Subcutaneous adipose tissue (tissue), 4 donors: ENCODE measurements around the gene HSBP1. TPM values are rescaled to one million over a fixed set of nuclear protein-coding genes. Genes with fewer than 3 reads are reported as not detected.

Experiments used
- total RNA-seq, 4 donors: library from RNA; depleted of rRNA; stranded (reverse); fragments of >200 nt; gene quantifications; one replicate each; pipeline ENCODE4 v1.1.0, GENCODE V29; 2016
- TF ChIP-seq, protein P1 (sequence below): fragments of 450-650 bp; IDR thresholded peaks from one replicate; pipeline ENCODE4 v1.5.1; 2016; ENCODE audit warnings: low read depth, mild to moderate bottlenecking, control low read depth, antibody characterized with exemption, moderate library complexity

HSBP1 gene
- total RNA-seq, 4 donors from 2014 or later, result 4.9 to 29.5 (median 13.1) TPM

DNA sequence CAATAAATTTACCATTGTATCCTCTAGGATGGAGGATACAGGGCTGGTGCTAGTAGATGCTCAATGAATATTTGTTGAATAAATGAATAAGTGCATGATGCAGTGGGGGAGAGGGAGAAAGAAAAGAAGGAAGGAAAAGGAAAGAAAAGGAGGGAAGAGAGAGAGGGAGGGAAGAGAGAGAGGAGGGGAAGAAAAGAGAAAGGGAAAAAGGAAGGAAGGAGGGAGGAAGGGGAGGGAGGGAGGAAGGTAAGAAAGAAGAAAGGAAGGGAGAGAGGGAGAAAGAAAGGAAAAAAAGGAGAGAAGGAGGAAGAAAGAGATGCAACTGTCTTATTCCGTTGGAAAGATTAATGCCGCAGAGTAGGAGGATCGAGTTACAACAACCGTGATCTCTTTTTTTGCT lies 30.4 kb downstream of the HSBP1 start:
- TF ChIP-seq, protein P1, sequence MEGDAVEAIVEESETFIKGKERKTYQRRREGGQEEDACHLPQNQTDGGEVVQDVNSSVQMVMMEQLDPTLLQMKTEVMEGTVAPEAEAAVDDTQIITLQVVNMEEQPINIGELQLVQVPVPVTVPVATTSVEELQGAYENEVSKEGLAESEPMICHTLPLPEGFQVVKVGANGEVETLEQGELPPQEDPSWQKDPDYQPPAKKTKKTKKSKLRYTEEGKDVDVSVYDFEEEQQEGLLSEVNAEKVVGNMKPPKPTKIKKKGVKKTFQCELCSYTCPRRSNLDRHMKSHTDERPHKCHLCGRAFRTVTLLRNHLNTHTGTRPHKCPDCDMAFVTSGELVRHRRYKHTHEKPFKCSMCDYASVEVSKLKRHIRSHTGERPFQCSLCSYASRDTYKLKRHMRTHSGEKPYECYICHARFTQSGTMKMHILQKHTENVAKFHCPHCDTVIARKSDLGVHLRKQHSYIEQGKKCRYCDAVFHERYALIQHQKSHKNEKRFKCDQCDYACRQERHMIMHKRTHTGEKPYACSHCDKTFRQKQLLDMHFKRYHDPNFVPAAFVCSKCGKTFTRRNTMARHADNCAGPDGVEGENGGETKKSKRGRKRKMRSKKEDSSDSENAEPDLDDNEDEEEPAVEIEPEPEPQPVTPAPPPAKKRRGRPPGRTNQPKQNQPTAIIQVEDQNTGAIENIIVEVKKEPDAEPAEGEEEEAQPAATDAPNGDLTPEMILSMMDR, result no peak

DNA sequence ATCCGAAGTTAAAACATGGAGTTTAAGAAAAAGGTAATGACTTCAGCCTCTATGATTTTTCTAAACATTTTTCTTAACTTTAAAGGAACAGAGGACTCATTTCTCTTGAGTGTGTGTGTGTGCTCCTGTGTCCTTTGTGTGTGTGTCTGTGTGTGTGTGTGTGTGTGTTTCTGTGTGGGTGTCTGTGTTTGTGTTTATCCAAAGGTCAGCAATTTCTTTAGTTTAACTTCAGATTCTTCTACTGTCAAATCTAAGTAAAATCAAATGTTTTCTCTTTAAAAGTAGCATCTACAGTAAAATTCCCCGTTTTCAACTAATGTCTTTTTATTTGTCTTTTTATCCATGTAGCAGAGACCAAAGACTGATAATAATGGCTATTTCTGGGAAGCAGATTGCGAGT lies 31.8 kb downstream of the HSBP1 start:
- TF ChIP-seq, protein P1, result no peak

DNA sequence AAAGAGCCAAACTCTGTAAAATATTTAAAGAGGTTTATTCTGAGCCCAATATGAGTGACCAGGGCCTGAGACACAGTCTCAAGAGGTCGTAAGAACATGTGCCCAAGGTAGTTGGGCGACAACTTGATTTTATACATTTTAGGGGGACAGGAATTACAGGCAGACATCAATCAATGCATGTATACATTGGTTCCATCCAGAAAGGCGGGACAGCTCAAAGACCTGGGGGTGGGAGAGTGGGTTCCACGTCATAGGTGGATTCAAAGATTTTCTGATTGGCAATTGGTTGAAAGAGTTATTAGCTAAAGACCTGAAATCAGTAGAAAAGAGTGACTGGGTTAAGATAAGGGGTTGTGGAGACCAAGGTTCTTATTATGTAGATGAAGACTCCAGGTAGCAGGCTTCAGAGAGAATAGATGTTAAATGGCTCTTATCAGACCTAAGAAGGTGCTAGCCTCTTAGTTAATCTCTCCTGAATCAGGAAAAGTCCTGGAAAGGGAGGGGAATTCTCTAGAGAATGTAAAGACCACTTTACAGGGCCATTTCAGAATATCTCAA lies 32.4 kb downstream of the HSBP1 start:
- TF ChIP-seq, protein P1, result no peak

DNA sequence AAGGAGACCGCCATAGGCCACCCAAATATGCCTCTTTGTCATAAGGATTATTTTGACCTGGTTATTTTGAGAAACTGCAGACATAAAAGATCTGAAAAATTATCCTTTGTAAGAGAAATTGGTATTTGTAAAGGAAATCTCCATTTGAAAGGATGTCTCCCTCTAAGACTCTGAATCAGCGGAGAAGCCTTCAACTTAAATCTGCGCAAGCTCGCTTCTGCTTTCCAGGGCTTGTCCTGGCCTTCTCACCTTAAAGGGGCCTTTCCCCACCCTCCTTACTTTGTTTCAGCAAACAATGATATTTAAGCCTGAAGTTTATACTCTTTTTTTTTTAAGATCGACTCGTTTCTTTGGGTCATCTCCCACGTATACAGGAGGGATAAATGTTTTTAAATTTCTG lies 34.5 kb downstream of the HSBP1 start:
- TF ChIP-seq, protein P1, result no peak

DNA sequence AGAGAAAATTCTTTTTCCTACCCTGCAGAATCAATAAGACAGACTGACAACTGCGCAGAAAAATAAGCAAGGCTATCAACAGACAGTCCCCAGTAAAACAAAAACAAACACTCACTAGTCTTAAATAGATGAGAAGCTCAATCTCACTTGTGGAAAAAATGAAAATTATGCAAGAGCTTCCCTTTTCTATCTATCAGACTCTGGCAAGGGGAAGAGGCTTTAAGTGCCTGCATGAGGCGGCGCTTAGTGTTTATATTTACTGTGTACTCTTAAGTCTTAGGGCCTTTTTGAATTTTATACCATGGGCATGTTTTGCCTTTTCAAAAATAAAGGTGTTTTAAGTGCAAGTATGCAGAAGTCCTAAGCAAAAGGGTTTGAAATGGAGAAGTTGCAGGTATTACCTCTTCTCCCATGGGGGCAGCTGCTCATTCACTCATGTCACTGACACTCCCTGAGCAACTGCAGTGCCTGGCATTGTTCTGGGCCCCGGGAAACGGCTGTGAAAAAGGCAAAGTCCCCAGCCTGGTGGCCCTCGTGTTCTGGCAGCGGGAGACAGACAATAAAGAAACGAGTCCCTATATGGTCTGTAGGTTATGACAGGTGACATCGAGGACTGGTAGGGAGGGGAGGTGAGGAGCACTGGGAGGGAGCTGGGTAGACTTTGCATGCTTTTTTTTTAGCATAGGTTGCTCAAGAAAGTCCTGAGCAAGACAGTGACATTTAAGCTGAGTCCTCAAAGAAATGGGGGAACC lies 35.2 kb downstream of the HSBP1 start:
- TF ChIP-seq, protein P1, result no peak

DNA sequence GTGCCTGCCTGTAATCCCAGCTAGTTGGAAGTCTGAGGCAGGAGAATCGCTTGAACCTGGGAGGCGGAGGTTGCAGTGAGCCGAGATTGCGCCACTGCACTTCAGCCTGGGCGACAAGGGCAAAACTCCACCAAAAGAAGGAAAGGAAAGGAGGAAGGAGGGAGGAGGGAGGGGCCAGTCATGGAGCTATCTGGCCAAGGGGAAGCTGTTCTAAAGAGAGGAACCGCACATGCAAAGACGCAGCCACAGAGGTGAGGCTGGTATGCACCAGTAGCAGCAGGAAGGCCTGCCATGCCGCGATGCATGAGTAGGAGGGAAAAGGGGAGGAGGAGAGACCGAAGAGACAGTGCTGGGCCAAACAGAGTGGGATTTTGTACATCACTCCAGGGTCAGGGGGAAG lies 35.9 kb downstream of the HSBP1 start:
- TF ChIP-seq, protein P1, result no peak

DNA sequence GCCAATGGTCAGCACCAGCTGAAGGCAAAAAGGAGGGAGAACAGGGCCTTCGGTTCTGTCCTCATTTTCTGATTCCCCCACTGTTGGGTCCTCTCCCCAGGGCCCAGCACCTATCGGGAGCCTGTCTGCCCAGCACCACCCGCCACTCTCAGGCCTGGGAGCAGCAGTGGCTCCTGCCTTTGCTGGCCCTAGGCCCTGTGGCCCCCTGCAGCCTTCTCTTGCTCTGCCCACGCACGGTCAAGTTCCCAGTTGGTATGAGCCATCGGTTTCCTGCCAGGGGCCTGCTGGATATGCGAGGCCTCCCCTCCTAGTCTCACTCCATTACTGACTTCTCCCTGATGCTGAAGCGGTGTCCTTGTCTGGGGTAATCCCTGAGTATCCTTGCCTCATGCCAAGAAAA lies 37.5 kb downstream of the HSBP1 start:
- TF ChIP-seq, protein P1, result no peak
